GM18858 (cell line): ENCODE data around the gene ITGB7.

Experiments used
- ATAC-seq: cut with Tn5 transposase; IDR thresholded peaks from one replicate; pipeline ENCODE4 v1.9.1; 2021; ENCODE audit not compliant: unreplicated experiment

The ITGB7 gene

GRCh38 chr12:53159195-53159839 lies 47.7 kb downstream of the ITGB7 start:
- no peak for ATAC-seq

- ATAC-seq, result no peak
These were observed 54.7 kb downstream of the ITGB7 start for GRCh38 chr12:53152390-53152789.

- ATAC-seq, result no peak
These were observed 56.0 kb downstream of the ITGB7 start for GRCh38 chr12:53151039-53151438.

- no peak for ATAC-seq
These were observed 59.4 kb downstream of the ITGB7 start for GRCh38 chr12:53147653-53148052.

GRCh38 chr12:53147181-53147580 lies 59.9 kb downstream of the ITGB7 start:
- no peak for ATAC-seq

GRCh38 chr12:53145383-53146260 lies 61.4 kb downstream of the ITGB7 start:
- ATAC-seq, result no peak

- ATAC-seq, result no peak
These were observed 63.7 kb downstream of the ITGB7 start for GRCh38 chr12:53143355-53143754.
